Psoas muscle (tissue), 8 donors: Measurements from ENCODE around the gene OR5B21. TPM values are rescaled to one million over a fixed set of nuclear protein-coding genes. Genes with fewer than 3 reads are reported as not detected.

Experiments used
- ATAC-seq, 4 donors: fragments of 200-7000 bp; cut with Tn5 transposase; one replicate each; pipeline ENCODE4 v1.9.1; 2020; ENCODE audit warnings: moderate library complexity in 3 of 4, mild to moderate bottlenecking in 2 of 4
- DNase-seq, 2 donors: peaks; one replicate each; pipeline ENCODE4 v3.0.0-alpha.2; 2020
- H3K27ac ChIP-seq: fragments of 200-600 bp; one replicate; pipeline ENCODE4 v1.8.0; 2022
- H3K27me3 ChIP-seq, 3 donors: fragments of 200-600 bp in 1 of 3; one replicate each; pipeline versions ENCODE4 v1.6.1 to v1.8.0; 2013 to 2022; ENCODE audit warnings: low read length in 2 of 3, mild to moderate bottlenecking in 2 of 3, moderate library complexity in 1 of 3; ENCODE audit not compliant: insufficient read depth in 3 of 3
- H3K36me3 ChIP-seq, 2 donors: fragments of 200-600 bp in 1 of 2; one replicate each; pipeline versions ENCODE4 v1.6.1 to v1.8.0; 2013 to 2022; ENCODE audit warnings: low read depth in 1 of 2, mild to moderate bottlenecking in 1 of 2, moderate library complexity in 1 of 2; ENCODE audit not compliant: insufficient read depth in 1 of 2
- H3K4me1 ChIP-seq: fragments of 200-600 bp; one replicate; pipeline ENCODE4 v1.8.0; 2022
- H3K4me3 ChIP-seq: fragments of 200-600 bp; one replicate; pipeline ENCODE4 v1.8.0; 2022; ENCODE audit warnings: mild to moderate bottlenecking
- H3K9me3 ChIP-seq: fragments of 200-600 bp; one replicate; pipeline ENCODE4 v1.8.0; 2022
- WGBS, 3 donors: extraction: QIAGEN DNeasy Blood & Tissue Kit; methylation state at CpG; one replicate each; pipeline versions ENCODE4 v1.1.6 to v1.1.7; 2013; 5-methylcytosine and 5-hydroxymethylcytosine counted together
- intact Hi-C, 2 donors: fragments of 100-400 bp; cut with DNase I; formaldehyde crosslinking; loops; one replicate each; pipeline versions ENCODE4 v1.11.0 to v1.14.2; 2022
- polyA plus RNA-seq, 3 donors: library from polyadenylated mRNA; stranded (reverse); fragments of 200-250 nt; gene quantifications; one replicate each; pipeline ENCODE4 v1.2.3, GENCODE V29; 2013
- total RNA-seq, 4 donors: library from RNA; stranded (reverse); fragmentation: NEBNext Ultra II Directional in 2 of 4; extraction: Animal tissue kit (Norgen Biotek cat#: 25700) in 2 of 4; gene quantifications; one replicate each; pipeline versions ENCODE4 v1.2.1 to v1.2.4, GENCODE V29; 2021 to 2023
- TF ChIP-seq, protein P1 (sequence below): fragments of 200-600 bp; IDR thresholded peaks from one replicate; pipeline ENCODE4 v1.8.0; 2022; ENCODE audit warnings: antibody characterized with exemption
- donor health status: healthy with polysubstance abuse.
- donor health status: DM: no; HTN: no; CAD: no; lungs with moderate emphysema.
- donor health status: Bipolar disorder and iron deficiency.
- donor health status: healthy.
- donor health status: DM: yes; HTN: yes; CAD: no.
- donor health status: DM: no; HTN: no; CAD: no.
- donor health status: DM: no; HTN: no; CAD: no.
- donor health status: DM: yes; HTN: yes; CAD: no.

The OR5B21 gene
- total and polyA plus RNA-seq, 7 donors: not detected

GRCh38 chr11:58513747-58514367 is 6.0 kb upstream of the OR5B21 start:
- ATAC-seq (peak in 3 of 4 donors; percentile 46 to 82 (median 55)), DNase-seq (peak in 1 of 2 donors; percentile 46)
- intact Hi-C loops: loop anchor here (5.0 to 10.0 kb wide), 2 partner anchors 689 to 712 kb away; no protein-coding TSS in a partner anchor
- Histone ChIP-seq H3K9me3 (no peaks in the 10 kb centered on the region), H3K27me3 (no peaks in the 10 kb centered on the region), H3K4me3 (no peak overlapping the region), H3K4me1 (no peaks in the 10 kb centered on the region), H3K36me3 (no peaks in the 10 kb centered on the region), H3K27ac (no peak overlapping the region)
- WGBS, 3 donors: 23 to 29% (median 25%) methylated on average over 5 of the region's 5 CpGs
- TF ChIP-seq, protein P1, sequence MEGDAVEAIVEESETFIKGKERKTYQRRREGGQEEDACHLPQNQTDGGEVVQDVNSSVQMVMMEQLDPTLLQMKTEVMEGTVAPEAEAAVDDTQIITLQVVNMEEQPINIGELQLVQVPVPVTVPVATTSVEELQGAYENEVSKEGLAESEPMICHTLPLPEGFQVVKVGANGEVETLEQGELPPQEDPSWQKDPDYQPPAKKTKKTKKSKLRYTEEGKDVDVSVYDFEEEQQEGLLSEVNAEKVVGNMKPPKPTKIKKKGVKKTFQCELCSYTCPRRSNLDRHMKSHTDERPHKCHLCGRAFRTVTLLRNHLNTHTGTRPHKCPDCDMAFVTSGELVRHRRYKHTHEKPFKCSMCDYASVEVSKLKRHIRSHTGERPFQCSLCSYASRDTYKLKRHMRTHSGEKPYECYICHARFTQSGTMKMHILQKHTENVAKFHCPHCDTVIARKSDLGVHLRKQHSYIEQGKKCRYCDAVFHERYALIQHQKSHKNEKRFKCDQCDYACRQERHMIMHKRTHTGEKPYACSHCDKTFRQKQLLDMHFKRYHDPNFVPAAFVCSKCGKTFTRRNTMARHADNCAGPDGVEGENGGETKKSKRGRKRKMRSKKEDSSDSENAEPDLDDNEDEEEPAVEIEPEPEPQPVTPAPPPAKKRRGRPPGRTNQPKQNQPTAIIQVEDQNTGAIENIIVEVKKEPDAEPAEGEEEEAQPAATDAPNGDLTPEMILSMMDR: peak; percentile 69

DNA sequence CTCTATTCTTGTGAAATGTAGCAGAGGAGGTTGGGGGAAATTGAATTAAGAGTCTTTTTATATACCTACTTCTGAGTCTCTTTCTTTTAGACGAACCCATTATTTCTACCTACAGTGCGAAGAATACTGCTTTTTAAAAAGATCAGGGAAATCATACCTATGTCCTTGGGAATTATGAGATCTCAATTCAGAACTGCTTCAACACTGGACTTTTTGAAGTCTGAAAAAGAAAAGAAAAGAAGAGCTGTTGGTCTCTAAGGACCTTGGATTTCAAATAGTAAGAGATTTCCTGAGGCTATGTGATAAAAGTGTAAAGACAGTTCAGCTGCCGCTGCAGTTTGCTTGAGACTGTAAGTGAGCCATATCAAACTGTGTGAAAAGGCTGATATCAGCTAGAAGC is 3.7 kb upstream of the OR5B21 start:
- 85 to 88% (median 87%) methylated on average over 3 of the region's 3 CpGs for WGBS, 3 donors
- no peak overlapping the region for H3K4me3 ChIP-seq
- ATAC-seq: no peak
- no peaks in the 10 kb centered on the region for H3K36me3 ChIP-seq
- no peaks in the 10 kb centered on the region for H3K4me1 ChIP-seq
- DNase-seq: no peak
- intact Hi-C loops: loop anchor here (5.0 to 10.0 kb wide), 2 partner anchors 687 to 709 kb away; no protein-coding TSS in a partner anchor
- no peaks in the 10 kb centered on the region for H3K9me3 ChIP-seq
- no peaks in the 10 kb centered on the region for H3K27me3 ChIP-seq
- no peak overlapping the region for H3K27ac ChIP-seq
- TF ChIP-seq, protein P1: no peak

GRCh38 chr11:58509748-58510147 is 1.8 kb upstream of the OR5B21 start:
- intact Hi-C loops: loop anchor here (5.0 to 10.0 kb wide), 2 partner anchors 685 to 707 kb away; no protein-coding TSS in a partner anchor
- no peak for DNase-seq
- WGBS, 3 donors: 68 to 92% (median 77%) methylated on average over 1 of the region's 1 CpG
- no peaks in the 10 kb centered on the region for H3K36me3 ChIP-seq
- H3K9me3 ChIP-seq: no peaks in the 10 kb centered on the region
- H3K27ac ChIP-seq: no peak overlapping the region
- no peak for ATAC-seq
- TF ChIP-seq, protein P1: no peak
- H3K4me3 ChIP-seq: no peak overlapping the region
- no peaks in the 10 kb centered on the region for H3K27me3 ChIP-seq
- H3K4me1 ChIP-seq: no peaks in the 10 kb centered on the region

DNA sequence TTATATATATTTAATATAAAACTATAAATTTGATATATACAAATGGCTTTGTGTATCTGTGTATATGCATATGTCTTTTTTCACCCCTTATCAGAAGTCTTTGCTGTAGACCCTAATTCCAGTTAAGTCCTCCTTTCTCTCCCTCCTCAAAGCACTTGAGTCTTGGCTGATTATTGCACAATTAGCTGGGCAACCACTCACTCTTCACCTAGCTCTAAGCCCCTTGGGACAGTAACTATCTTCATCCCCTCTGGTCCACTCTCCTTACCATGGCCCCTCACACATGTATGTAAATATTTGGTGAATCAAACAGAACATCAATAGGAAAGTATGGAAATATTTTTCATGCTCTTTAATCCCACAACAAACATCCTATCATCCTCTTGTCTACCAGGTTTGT is 909 bp upstream of the OR5B21 start:
- DNase-seq (no peak), ATAC-seq (no peak)
- TF ChIP-seq, protein P1: no peak
- no peaks in the 10 kb centered on the region for H3K27me3 ChIP-seq
- no peaks in the 10 kb centered on the region for H3K36me3 ChIP-seq
- H3K27ac ChIP-seq: no peak overlapping the region
- H3K4me3 ChIP-seq: no peak overlapping the region
- no peaks in the 10 kb centered on the region for H3K9me3 ChIP-seq
- intact Hi-C loops: no loop called here
- H3K4me1 ChIP-seq: no peaks in the 10 kb centered on the region

GRCh38 chr11:58507355-58507754 is 550 bp downstream of the OR5B21 start:
- H3K4me3 ChIP-seq: no peak overlapping the region
- H3K4me1 ChIP-seq: no peaks in the 10 kb centered on the region
- WGBS, 3 donors: 86 to 90% (median 86%) methylated on average over 4 of the region's 4 CpGs
- no peaks in the 10 kb centered on the region for H3K9me3 ChIP-seq
- no peak overlapping the region for H3K27ac ChIP-seq
- DNase-seq: no peak
- ATAC-seq: no peak
- TF ChIP-seq, protein P1: no peak
- no peaks in the 10 kb centered on the region for H3K36me3 ChIP-seq
- intact Hi-C loops: no loop called here
- H3K27me3 ChIP-seq: no peaks in the 10 kb centered on the region
